Left renal pelvis (tissue), 4 donors: ENCODE measurements around the gene KCNJ8. TPM values are rescaled to one million over a fixed set of nuclear protein-coding genes. Genes with fewer than 3 reads are reported as not detected.
"Not testable (repeated sequence)": the region's sequence is repeated elsewhere in the genome, so short reads cannot be mapped to it uniquely, and the experiment has no call there.

Experiments
- DNase-seq, 4 donors: peaks; one replicate each; pipeline ENCODE4 v3.0.0-alpha.2; 2013; ENCODE audit warnings: low read depth in 4 of 4, low spot score in 3 of 4
- polyA plus RNA-seq, 4 donors: library from polyadenylated mRNA; unstranded; fragments of 120-200 nt; gene quantifications; one replicate each; pipeline ENCODE4 v1.2.1, GENCODE V29; 2013; ENCODE audit not compliant: insufficient read length in 4 of 4

Gene KCNJ8
- polyA plus RNA-seq, 4 donors = 15.6 to 22.9 (median 17.2) TPM

- DNase-seq = no peak
These were observed 13.8 kb upstream of the KCNJ8 start for GRCh38 chr12:21788089-21788983.

GRCh38 chr12:21786041-21786531 is 11.6 kb upstream of the KCNJ8 start:
- no peak for DNase-seq

- not testable (repeated sequence) for DNase-seq
These were observed 8.2 kb upstream of the KCNJ8 start for GRCh38 chr12:21782723-21783122.

GRCh38 chr12:21780786-21781185 is 6.3 kb upstream of the KCNJ8 start:
- DNase-seq = no peak

GRCh38 chr12:21776175-21776574 is 1.7 kb upstream of the KCNJ8 start:
- no peak for DNase-seq

- DNase-seq = no peak
These were observed 771 bp upstream of the KCNJ8 start for GRCh38 chr12:21775133-21775820.

GRCh38 chr12:21773806-21774205 is 700 bp downstream of the KCNJ8 start:
- no peak for DNase-seq

- DNase-seq = no peak
These were observed 1.2 kb downstream of the KCNJ8 start for GRCh38 chr12:21773263-21773741.

GRCh38 chr12:21771311-21771710 is 3.2 kb downstream of the KCNJ8 start:
- no peak for DNase-seq

- no peak for DNase-seq
These were observed 5.2 kb downstream of the KCNJ8 start for GRCh38 chr12:21769307-21769706.

GRCh38 chr12:21766403-21766802 is 8.1 kb downstream of the KCNJ8 start:
- DNase-seq = no peak

GRCh38 chr12:21764950-21765349 is 9.6 kb downstream of the KCNJ8 start:
- no peak for DNase-seq

- DNase-seq = no peak
These were observed 10.4 kb downstream of the KCNJ8 start for GRCh38 chr12:21764065-21764464.

GRCh38 chr12:21763531-21763930 is 11.0 kb downstream of the KCNJ8 start:
- DNase-seq = no peak

- DNase-seq = no peak
These were observed 14.8 kb downstream of the KCNJ8 start for GRCh38 chr12:21759737-21760136.

GRCh38 chr12:21757735-21758134 is 16.8 kb downstream of the KCNJ8 start:
- DNase-seq = no peak

GRCh38 chr12:21756699-21757098 is 17.8 kb downstream of the KCNJ8 start:
- DNase-seq = no peak

GRCh38 chr12:21751517-21751916 is 23.0 kb downstream of the KCNJ8 start:
- peak; percentile 79 to 84 (median 82) for DNase-seq

GRCh38 chr12:21745258-21745657 is 29.2 kb downstream of the KCNJ8 start:
- DNase-seq = no peak

GRCh38 chr12:21731144-21731543 is 43.4 kb downstream of the KCNJ8 start:
- DNase-seq = no peak

GRCh38 chr12:21725731-21726130 is 48.8 kb downstream of the KCNJ8 start:
- DNase-seq = no peak
